Smooth muscle cell (in vitro differentiated cells): Measurements from ENCODE around the gene RTN1. TPM values are rescaled to one million over a fixed set of nuclear protein-coding genes. Genes with fewer than 3 reads are reported as not detected.
A peak's percentile ranks its signal among the peaks of the same experiment; 100 is the strongest.

Experiments
- DNase-seq: peaks from one replicate; lab custom pipeline; 2025; ENCODE audit not compliant: unreplicated experiment; lab: John Stamatoyannopoulos, UW
- H2AFZ ChIP-seq: fragments of 200-600 bp; sonication (generic); 2 replicates; pipeline ENCODE4 v1.6.0; 2016; ENCODE audit warnings: antibody characterized with exemption, low read depth, mild to moderate bottlenecking
- H3F3A ChIP-seq: fragments of 200-600 bp; sonication (generic); 2 replicates; pipeline ENCODE4 v1.6.0; 2017; ENCODE audit warnings: antibody characterized with exemption, low read depth
- H3K27ac ChIP-seq: fragments of 200-600 bp; sonication (generic); 2 replicates; pipeline ENCODE4 v1.5.1; 2016; ENCODE audit warnings: low read depth, mild to moderate bottlenecking
- H3K27me3 ChIP-seq: fragments of 200-600 bp; sonication (generic); 2 replicates; pipeline ENCODE4 v1.6.1; 2016; ENCODE audit warnings: low read depth, mild to moderate bottlenecking
- H3K36me3 ChIP-seq: fragments of 200-600 bp; sonication (generic); 2 replicates; pipeline ENCODE4 v1.5.1; 2016; ENCODE audit warnings: low read depth
- H3K4me1 ChIP-seq: fragments of 200-600 bp; sonication (generic); 2 replicates; pipeline ENCODE4 v1.5.1; 2016; ENCODE audit warnings: low read depth
- H3K4me2 ChIP-seq: fragments of 200-600 bp; sonication (generic); 2 replicates; pipeline ENCODE4 v1.6.0; 2016; ENCODE audit warnings: mild to moderate bottlenecking
- H3K4me3 ChIP-seq: fragments of 200-600 bp; sonication (generic); 2 replicates; pipeline ENCODE4 v1.5.1; 2016; ENCODE audit warnings: mild to moderate bottlenecking
- H3K79me2 ChIP-seq: fragments of 200-600 bp; sonication (generic); 2 replicates; pipeline ENCODE4 v1.6.0; 2016; ENCODE audit warnings: low read depth, mild to moderate bottlenecking
- H3K9ac ChIP-seq: fragments of 200-600 bp; sonication (generic); 2 replicates; pipeline ENCODE4 v1.6.0; 2016; ENCODE audit warnings: low read depth
- H3K9me3 ChIP-seq: fragments of 200-600 bp; sonication (generic); replicated peaks from 2 replicates; pipeline ENCODE4 v1.5.1; 2016; ENCODE audit warnings: low read depth
- H4K20me1 ChIP-seq: fragments of 200-600 bp; sonication (generic); 2 replicates; pipeline ENCODE4 v1.6.0; 2016; ENCODE audit warnings: low read depth
- CTCF ChIP-seq: fragments of 200-600 bp; sonication (generic); IDR thresholded peaks from 2 replicates; pipeline ENCODE4 v1.5.1; 2017; ENCODE audit warnings: borderline replicate concordance, mild to moderate bottlenecking, antibody characterized with exemption; ENCODE audit not compliant: insufficient read depth, poor library complexity, severe bottlenecking
- WGBS: methylation state at CpG from one replicate; pipeline ENCODE4 v1.1.7; 2016; ENCODE audit warnings: low lambda C conversion rate; 5-methylcytosine and 5-hydroxymethylcytosine counted together
- polyA plus RNA-seq: library from polyadenylated mRNA; unstranded; fragments of >200 nt; fragmentation: Nextera tagmentation; extraction: Ambion mirVana; gene quantifications from 2 replicates; pipeline ENCODE4 v1.2.1, GENCODE V29; 2016
- total RNA-seq: library from RNA; depleted of rRNA; stranded (reverse); fragments of >200 nt; gene quantifications from 2 replicates; pipeline ENCODE4 v1.2.3, GENCODE V29; 2014

Gene RTN1
- not detected in 2 replicates for total RNA-seq
- not detected in 2 replicates for polyA plus RNA-seq

GRCh38 chr14:59870277-59871165 is at the start of gene RTN1:
Gene RTN1, minus strand, starts transcription at chr14:59870776. Its CDS starts 146 bp downstream, at chr14:59870630.
- Histone ChIP-seq H2AFZ (peak within 1 kb of the TSS; percentile 95), H3K27ac (no peak within 1 kb of the TSS), H3K4me2 (peak within 1 kb of the TSS; percentile 99), H3F3A (no peaks in the 10 kb centered on the region), H3K79me2 (no peaks in the 10 kb centered on the region), H4K20me1 (no peaks in the 10 kb centered on the region), H3K4me3 (peak within 1 kb of the TSS; percentile 63), H3K9ac (no peak within 1 kb of the TSS), H3K4me1 (no peaks in the 10 kb centered on the region), H3K9me3 (no peaks in the 10 kb centered on the region), H3K36me3 (no peaks in the 10 kb centered on the region), H3K27me3 (peaks cover 86% of the 10 kb centered on the region)
- peak; percentile 12 for DNase-seq
- 2% methylated on average over 63 of the region's 84 CpGs for WGBS
- TF ChIP-seq CTCF: no peak

GRCh38 chr14:59920378-59920683 is 49.8 kb upstream of the RTN1 start:
- no peak for DNase-seq
- Histone ChIP-seq H3K9me3 (no peaks in the 10 kb centered on the region), H3K27me3 (no peaks in the 10 kb centered on the region), H2AFZ (peak overlapping the region; percentile 11), H3K4me1 (peaks cover 7% of the 10 kb centered on the region), H3K4me3 (peak overlapping the region; percentile 70), H3K27ac (no peak overlapping the region), H4K20me1 (no peaks in the 10 kb centered on the region), H3K4me2 (peak overlapping the region; percentile 94), H3F3A (no peaks in the 10 kb centered on the region), H3K36me3 (no peaks in the 10 kb centered on the region), H3K9ac (no peak overlapping the region), H3K79me2 (no peaks in the 10 kb centered on the region)
- TF ChIP-seq CTCF: no peak
- 35% methylated on average over 1 of the region's 1 CpG for WGBS

GRCh38 chr14:59919570-59920377 is 49.2 kb upstream of the RTN1 start, which contains the start of gene LRRC9:
Gene LRRC9, plus strand, starts transcription at chr14:59920144.
- peak; percentile 11 for DNase-seq
- WGBS: 3% methylated on average over 53 of the region's 57 CpGs

More at GRCh38 chr14:59919570-59920377, 49.2 kb upstream of the RTN1 start, which contains the start of gene LRRC9:
- peak within 1 kb of the TSS; percentile 18 for H3K9ac ChIP-seq
- no peaks in the 10 kb centered on the region for H3K9me3 ChIP-seq
- no peaks in the 10 kb centered on the region for H3K79me2 ChIP-seq
- no peaks in the 10 kb centered on the region for H3K27me3 ChIP-seq
- peak within 1 kb of the TSS; percentile 94 for H3K4me2 ChIP-seq
- H4K20me1 ChIP-seq: no peaks in the 10 kb centered on the region
- H2AFZ ChIP-seq: peak within 1 kb of the TSS; percentile 75
- H3K36me3 ChIP-seq: no peaks in the 10 kb centered on the region
- TF ChIP-seq CTCF: no peak
- H3K4me1 ChIP-seq: peaks cover 7% of the 10 kb centered on the region
- H3K4me3 ChIP-seq: peak within 1 kb of the TSS; percentile 70
- H3K27ac ChIP-seq: no peak within 1 kb of the TSS
- H3F3A ChIP-seq: no peaks in the 10 kb centered on the region
